HEK293 (cell line): ENCODE data around the gene ING4.

Experiments used
- GLI2 ChIP-seq: fragments of 450-650 bp; formaldehyde crosslinking; IDR thresholded peaks from 2 replicates; pipeline ENCODE4; 2017; ENCODE audit warnings: missing biosample characterization, missing genetic modification characterization, low read depth, borderline replicate concordance
- KLF9 ChIP-seq: fragments of 450-650 bp; formaldehyde crosslinking; IDR thresholded peaks from 2 replicates; pipeline ENCODE4 v1.5.1; 2016; ENCODE audit warnings: missing biosample characterization, missing genetic modification characterization, low read depth
- OSR2 ChIP-seq: fragments of 450-650 bp; formaldehyde crosslinking; IDR thresholded peaks from 2 replicates; pipeline ENCODE4 v1.5.1; 2016; ENCODE audit warnings: missing biosample characterization, missing genetic modification characterization
- PRDM10 ChIP-seq: fragments of 450-650 bp; formaldehyde crosslinking; IDR thresholded peaks from 2 replicates; pipeline ENCODE4 v1.5.1; 2016; ENCODE audit warnings: missing biosample characterization, missing genetic modification characterization
- SETDB1 ChIP-seq: IDR thresholded peaks from one replicate; pipeline ENCODE4 v1.6.1; 2017; ENCODE audit warnings: mild to moderate bottlenecking, low read length, moderate library complexity, mixed read lengths; ENCODE audit not compliant: insufficient read length
- ZBTB1 ChIP-seq: fragments of 450-650 bp; formaldehyde crosslinking; IDR thresholded peaks from 2 replicates; pipeline ENCODE4 v1.5.1; 2016; ENCODE audit warnings: missing biosample characterization, missing genetic modification characterization
- ZBTB17 ChIP-seq: fragments of 450-650 bp; formaldehyde crosslinking; IDR thresholded peaks from 2 replicates; pipeline ENCODE4 v1.5.1; 2016; ENCODE audit warnings: missing biosample characterization, missing genetic modification characterization
- ZBTB21 ChIP-seq: fragments of 450-650 bp; formaldehyde crosslinking; IDR thresholded peaks from 2 replicates; pipeline ENCODE4 v1.5.1; 2017; ENCODE audit warnings: missing biosample characterization, missing genetic modification characterization
- ZBTB48 ChIP-seq: fragments of 450-650 bp; formaldehyde crosslinking; IDR thresholded peaks from 2 replicates; pipeline ENCODE4 v1.5.1; 2016; ENCODE audit warnings: missing biosample characterization, missing genetic modification characterization
- ZFP3 ChIP-seq: fragments of 450-650 bp; formaldehyde crosslinking; IDR thresholded peaks from 2 replicates; pipeline ENCODE4 v1.5.1; 2016; ENCODE audit warnings: low read depth, missing biosample characterization, missing genetic modification characterization
- ZNF132 ChIP-seq: fragments of 450-650 bp; formaldehyde crosslinking; IDR thresholded peaks from 2 replicates; pipeline ENCODE4 v1.5.1; 2017; ENCODE audit warnings: missing biosample characterization, missing genetic modification characterization, borderline replicate concordance
- ZNF311 ChIP-seq: fragments of 450-650 bp; formaldehyde crosslinking; IDR thresholded peaks from 2 replicates; pipeline ENCODE4 v1.5.1; 2017; ENCODE audit warnings: missing biosample characterization, missing genetic modification characterization, borderline replicate concordance
- ZNF335 ChIP-seq: fragments of 450-650 bp; formaldehyde crosslinking; conservative IDR thresholded peaks from 2 replicates; pipeline ENCODE4 v1.5.1; 2016; ENCODE audit warnings: missing biosample characterization, missing genetic modification characterization
- ZNF350 ChIP-seq: fragments of 450-650 bp; formaldehyde crosslinking; IDR thresholded peaks from 2 replicates; pipeline ENCODE4 v1.5.0; 2017; ENCODE audit warnings: missing biosample characterization, mild to moderate bottlenecking, missing genetic modification characterization
- ZNF394 ChIP-seq: fragments of 450-650 bp; formaldehyde crosslinking; IDR thresholded peaks from 2 replicates; pipeline ENCODE4 v1.5.1; 2016; ENCODE audit warnings: missing biosample characterization, missing genetic modification characterization, mild to moderate bottlenecking, moderate library complexity, borderline replicate concordance
- ZNF416 ChIP-seq: fragments of 450-650 bp; formaldehyde crosslinking; IDR thresholded peaks from 2 replicates; pipeline ENCODE4 v1.5.1; 2016; ENCODE audit warnings: missing biosample characterization, missing genetic modification characterization
- ZNF423 ChIP-seq: fragments of 450-650 bp; formaldehyde crosslinking; IDR thresholded peaks from 2 replicates; pipeline ENCODE4 v1.5.1; 2016; ENCODE audit warnings: missing biosample characterization, missing genetic modification characterization
- ZNF473 ChIP-seq: fragments of 450-650 bp; formaldehyde crosslinking; IDR thresholded peaks from 2 replicates; pipeline ENCODE4 v1.5.1; 2017; ENCODE audit warnings: missing biosample characterization, missing genetic modification characterization
- ZNF48 ChIP-seq: fragments of 450-650 bp; formaldehyde crosslinking; IDR thresholded peaks from 2 replicates; pipeline ENCODE4 v1.5.1; 2016; ENCODE audit warnings: missing biosample characterization, missing genetic modification characterization
- ZNF501 ChIP-seq: fragments of 450-650 bp; formaldehyde crosslinking; IDR thresholded peaks from 2 replicates; pipeline ENCODE4 v1.5.1; 2016; ENCODE audit warnings: missing biosample characterization, missing genetic modification characterization
- ZNF558 ChIP-seq: fragments of 450-650 bp; formaldehyde crosslinking; IDR thresholded peaks from 2 replicates; pipeline ENCODE4 v1.5.1; 2016; ENCODE audit warnings: missing biosample characterization, missing genetic modification characterization
- ZNF626 ChIP-seq: fragments of 450-650 bp; sonication (Bioruptor Pico); formaldehyde crosslinking; IDR thresholded peaks from 2 replicates; pipeline ENCODE4 v1.5.1; 2018; ENCODE audit warnings: missing biosample characterization, missing genetic modification characterization, inconsistent platforms
- ZNF747 ChIP-seq: fragments of 450-650 bp; formaldehyde crosslinking; IDR thresholded peaks from 2 replicates; pipeline ENCODE4 v1.5.1; 2016; ENCODE audit warnings: missing biosample characterization, missing genetic modification characterization
- ZNF768 ChIP-seq: fragments of 450-650 bp; formaldehyde crosslinking; IDR thresholded peaks from 2 replicates; pipeline ENCODE4 v1.5.1; 2018; ENCODE audit warnings: missing biosample characterization, mild to moderate bottlenecking, missing genetic modification characterization
- ZNF777 ChIP-seq: fragments of 450-650 bp; formaldehyde crosslinking; IDR thresholded peaks from 2 replicates; pipeline ENCODE4 v1.5.1; 2017; ENCODE audit warnings: missing biosample characterization, missing genetic modification characterization, borderline replicate concordance
- ZNF837 ChIP-seq: fragments of 450-650 bp; formaldehyde crosslinking; IDR thresholded peaks from 2 replicates; pipeline ENCODE4 v1.5.1; 2016; ENCODE audit warnings: missing biosample characterization, missing genetic modification characterization
- ZSCAN30 ChIP-seq: fragments of 450-650 bp; IDR thresholded peaks from 2 replicates; pipeline ENCODE4 v1.5.1; 2018; ENCODE audit warnings: missing biosample characterization, mild to moderate bottlenecking, missing genetic modification characterization, moderate library complexity
- ZXDB ChIP-seq: fragments of 450-650 bp; formaldehyde crosslinking; IDR thresholded peaks from 2 replicates; pipeline ENCODE4 v1.5.1; 2016; ENCODE audit warnings: missing biosample characterization, missing genetic modification characterization
- TF ChIP-seq, protein P1 (sequence below): fragments of 450-650 bp; formaldehyde crosslinking; conservative IDR thresholded peaks from 2 replicates; pipeline ENCODE4 v1.5.1; 2016; ENCODE audit warnings: low read depth, missing biosample characterization, missing genetic modification characterization
- TF ChIP-seq, protein P2 (sequence below): fragments of 450-650 bp; formaldehyde crosslinking; IDR thresholded peaks from 2 replicates; pipeline ENCODE4 v1.5.1; 2016; ENCODE audit warnings: missing biosample characterization, missing genetic modification characterization
- TF ChIP-seq, protein P3 (sequence below): fragments of 450-650 bp; formaldehyde crosslinking; IDR thresholded peaks from 2 replicates; pipeline ENCODE4 v1.5.1; 2016; ENCODE audit warnings: missing biosample characterization, missing genetic modification characterization

The ING4 gene

DNA sequence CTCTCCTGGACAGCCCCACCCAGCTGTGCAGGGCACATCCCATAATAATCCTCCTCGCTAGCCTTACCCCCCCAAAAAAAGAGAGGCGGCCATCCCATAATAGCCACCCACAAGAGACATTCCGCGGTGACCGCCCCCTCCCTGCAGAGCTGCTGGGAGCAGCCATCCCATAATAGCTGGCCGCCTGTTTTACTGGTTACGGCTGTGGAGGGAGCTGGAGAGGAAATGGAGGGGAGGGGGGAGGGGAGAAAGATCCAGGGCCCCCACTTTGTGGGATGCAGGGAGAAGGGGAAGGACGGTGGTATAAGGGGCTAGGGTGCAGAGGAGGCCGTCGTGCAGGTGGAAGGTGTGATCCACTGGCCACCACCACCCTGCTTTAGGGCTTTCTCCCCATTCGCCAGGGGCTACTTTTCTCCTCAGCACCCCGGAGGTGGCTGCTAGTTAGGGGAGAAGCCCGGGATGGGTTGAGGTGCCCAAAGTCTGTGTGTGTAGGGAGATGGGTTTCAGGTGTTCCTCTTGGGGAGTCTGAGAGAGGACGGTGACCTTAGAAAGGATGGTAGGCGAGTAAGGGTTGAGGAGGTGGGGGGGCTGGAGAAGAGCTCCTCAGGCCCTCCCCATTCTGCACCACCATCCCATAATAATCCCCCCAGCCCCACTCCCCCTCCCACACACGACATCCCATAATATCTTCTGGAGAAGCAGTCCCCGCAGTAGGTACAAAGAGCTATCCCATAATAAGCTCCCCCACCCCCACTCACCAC lies 49.7 kb downstream of the ING4 start (continued):
- TF ChIP-seq KLF9 (tag by site-specific recombination) (peak; percentile 61), ZNF768 (no peak), ZNF747 (no peak), ZNF311 (no peak), ZBTB17 (tag by site-specific recombination) (peak; percentile 63), ZNF626 (tag by site-specific recombination) (no peak), ZNF394 (tag by site-specific recombination) (peak; percentile 80), ZNF501 (peak; percentile 73), ZFP3 (tag by site-specific recombination) (no peak), ZNF423 (peak; percentile 66), ZNF777 (tag by site-specific recombination) (no peak), SETDB1 (no peak), ZXDB (tag by site-specific recombination) (peak; percentile 90), ZNF558 (no peak; the same call in 1 of the 2 replicates), ZBTB48 (tag by site-specific recombination) (peak; percentile 96), OSR2 (tag by site-specific recombination) (peak; percentile 44; the same call in 1 of the 2 replicates), ZNF350 (tag by site-specific recombination) (no peak), ZNF837 (tag by site-specific recombination) (no peak), PRDM10 (tag by site-specific recombination) (peak; percentile 57; the same call in 1 of the 2 replicates), ZNF473 (tag by site-specific recombination) (no peak), ZNF48 (tag by site-specific recombination) (no peak), ZBTB1 (tag by site-specific recombination) (0 out of 2 replicates have a peak, but pooled peaks have one; percentile 36), ZNF335 (tag by site-specific recombination) (no peak; the same call in 1 of the 2 replicates), ZNF132 (tag by site-specific recombination) (no peak), ZSCAN30 (tag by site-specific recombination) (no peak), GLI2 (tag by site-specific recombination) (no peak), ZBTB21 (tag by site-specific recombination) (peak; percentile 66), ZNF416 (no peak)
- TF ChIP-seq, protein P1, sequence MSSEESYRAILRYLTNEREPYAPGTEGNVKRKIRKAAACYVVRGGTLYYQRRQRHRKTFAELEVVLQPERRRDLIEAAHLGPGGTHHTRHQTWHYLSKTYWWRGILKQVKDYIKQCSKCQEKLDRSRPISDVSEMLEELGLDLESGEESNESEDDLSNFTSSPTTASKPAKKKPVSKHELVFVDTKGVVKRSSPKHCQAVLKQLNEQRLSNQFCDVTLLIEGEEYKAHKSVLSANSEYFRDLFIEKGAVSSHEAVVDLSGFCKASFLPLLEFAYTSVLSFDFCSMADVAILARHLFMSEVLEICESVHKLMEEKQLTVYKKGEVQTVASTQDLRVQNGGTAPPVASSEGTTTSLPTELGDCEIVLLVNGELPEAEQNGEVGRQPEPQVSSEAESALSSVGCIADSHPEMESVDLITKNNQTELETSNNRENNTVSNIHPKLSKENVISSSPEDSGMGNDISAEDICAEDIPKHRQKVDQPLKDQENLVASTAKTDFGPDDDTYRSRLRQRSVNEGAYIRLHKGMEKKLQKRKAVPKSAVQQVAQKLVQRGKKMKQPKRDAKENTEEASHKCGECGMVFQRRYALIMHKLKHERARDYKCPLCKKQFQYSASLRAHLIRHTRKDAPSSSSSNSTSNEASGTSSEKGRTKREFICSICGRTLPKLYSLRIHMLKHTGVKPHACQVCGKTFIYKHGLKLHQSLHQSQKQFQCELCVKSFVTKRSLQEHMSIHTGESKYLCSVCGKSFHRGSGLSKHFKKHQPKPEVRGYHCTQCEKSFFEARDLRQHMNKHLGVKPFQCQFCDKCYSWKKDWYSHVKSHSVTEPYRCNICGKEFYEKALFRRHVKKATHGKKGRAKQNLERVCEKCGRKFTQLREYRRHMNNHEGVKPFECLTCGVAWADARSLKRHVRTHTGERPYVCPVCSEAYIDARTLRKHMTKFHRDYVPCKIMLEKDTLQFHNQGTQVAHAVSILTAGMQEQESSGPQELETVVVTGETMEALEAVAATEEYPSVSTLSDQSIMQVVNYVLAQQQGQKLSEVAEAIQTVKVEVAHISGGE (tag by site-specific recombination), result no peak
- TF ChIP-seq, protein P2, sequence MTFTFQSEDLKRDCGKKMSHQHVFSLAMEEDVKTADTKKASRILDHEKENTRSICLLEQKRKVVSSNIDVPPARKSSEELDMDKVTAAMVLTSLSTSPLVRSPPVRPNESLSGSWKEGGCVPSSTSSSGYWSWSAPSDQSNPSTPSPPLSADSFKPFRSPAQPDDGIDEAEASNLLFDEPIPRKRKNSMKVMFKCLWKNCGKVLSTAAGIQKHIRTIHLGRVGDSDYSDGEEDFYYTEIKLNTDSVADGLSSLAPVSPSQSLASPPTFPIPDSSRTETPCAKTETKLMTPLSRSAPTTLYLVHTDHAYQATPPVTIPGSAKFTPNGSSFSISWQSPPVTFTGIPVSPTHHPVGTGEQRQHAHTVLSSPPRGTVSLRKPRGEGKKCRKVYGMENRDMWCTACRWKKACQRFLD (tag by site-specific recombination), result no peak
- TF ChIP-seq, protein P3, sequence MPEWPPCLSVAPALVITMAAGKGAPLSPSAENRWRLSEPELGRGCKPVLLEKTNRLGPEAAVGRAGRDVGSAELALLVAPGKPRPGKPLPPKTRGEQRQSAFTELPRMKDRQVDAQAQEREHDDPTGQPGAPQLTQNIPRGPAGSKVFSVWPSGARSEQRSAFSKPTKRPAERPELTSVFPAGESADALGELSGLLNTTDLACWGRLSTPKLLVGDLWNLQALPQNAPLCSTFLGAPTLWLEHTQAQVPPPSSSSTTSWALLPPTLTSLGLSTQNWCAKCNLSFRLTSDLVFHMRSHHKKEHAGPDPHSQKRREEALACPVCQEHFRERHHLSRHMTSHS, result no peak
